NT2/D1 (cell line): ENCODE measurements around the gene LRRC71.
A peak's percentile ranks its signal among the peaks of the same experiment; 100 is the strongest.

ENCODE experiments used
- DNase-seq: peaks from one replicate; pipeline ENCODE4 v3.0.0-alpha.2; 2011; ENCODE audit warnings: low read depth, low spot score
- H3K27me3 ChIP-seq: 2 replicates; pipeline ENCODE4 v1.6.0; 2011; ENCODE audit warnings: mild to moderate bottlenecking; ENCODE audit not compliant: insufficient read length, insufficient read depth
- H3K36me3 ChIP-seq: 2 replicates; pipeline ENCODE4 v1.6.1; 2011; ENCODE audit warnings: mild to moderate bottlenecking, low read length, mixed read lengths; ENCODE audit not compliant: insufficient read depth, insufficient read length
- H3K4me1 ChIP-seq: 2 replicates; pipeline ENCODE4 v1.5.1; 2011; ENCODE audit not compliant: insufficient read depth, insufficient read length
- H3K4me3 ChIP-seq: 2 replicates; pipeline ENCODE4 v1.5.1; 2011; ENCODE audit warnings: low read depth; ENCODE audit not compliant: insufficient read length
- H3K9ac ChIP-seq: 2 replicates; pipeline ENCODE4 v1.6.0; 2011; ENCODE audit warnings: low read depth; ENCODE audit not compliant: insufficient read length
- H3K9me3 ChIP-seq: 2 replicates; pipeline ENCODE4 v1.5.1; 2011; ENCODE audit warnings: mild to moderate bottlenecking, low read length; ENCODE audit not compliant: insufficient read depth
- SUZ12 ChIP-seq: IDR thresholded peaks from 2 replicates; pipeline ENCODE4 v1.6.1; 2011; ENCODE audit not compliant: insufficient read length, insufficient read depth; ENCODE audit errors: extremely low read depth
- YY1 ChIP-seq: IDR thresholded peaks from 2 replicates; pipeline ENCODE4 v1.6.1; 2011; ENCODE audit not compliant: insufficient read length, insufficient read depth
- ZNF274 ChIP-seq: IDR thresholded peaks from 2 replicates; pipeline ENCODE4 v1.6.1; 2011; ENCODE audit warnings: mild to moderate bottlenecking, low read depth, low read length

Gene LRRC71

DNA sequence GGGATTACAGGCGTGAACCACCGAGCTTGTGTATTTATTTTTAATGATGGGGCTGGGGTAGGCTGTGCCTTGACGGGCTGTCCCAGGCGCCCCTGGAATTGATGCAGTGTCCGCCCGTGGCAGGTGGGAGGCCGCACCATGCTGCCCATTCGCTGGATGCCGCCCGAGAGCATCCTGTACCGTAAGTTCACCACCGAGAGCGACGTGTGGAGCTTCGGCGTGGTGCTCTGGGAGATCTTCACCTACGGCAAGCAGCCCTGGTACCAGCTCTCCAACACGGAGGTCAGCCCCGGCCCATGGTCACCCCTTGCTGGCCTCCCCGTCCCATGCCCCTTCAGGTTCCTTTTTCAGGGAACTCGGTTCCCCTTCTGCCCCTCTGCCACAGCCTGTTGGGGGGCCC lies 40.6 kb upstream of the LRRC71 start:
- Histone ChIP-seq H3K9ac (no peak overlapping the region), H3K4me3 (no peak overlapping the region), H3K27me3 (peaks cover 11% of the 10 kb centered on the region), H3K9me3 (no peaks in the 10 kb centered on the region), H3K4me1 (peaks cover 28% of the 10 kb centered on the region), H3K36me3 (no peaks in the 10 kb centered on the region)
- TF ChIP-seq SUZ12 (no peak), YY1 (no peak), ZNF274 (no peak)
- DNase-seq, result no peak

DNA sequence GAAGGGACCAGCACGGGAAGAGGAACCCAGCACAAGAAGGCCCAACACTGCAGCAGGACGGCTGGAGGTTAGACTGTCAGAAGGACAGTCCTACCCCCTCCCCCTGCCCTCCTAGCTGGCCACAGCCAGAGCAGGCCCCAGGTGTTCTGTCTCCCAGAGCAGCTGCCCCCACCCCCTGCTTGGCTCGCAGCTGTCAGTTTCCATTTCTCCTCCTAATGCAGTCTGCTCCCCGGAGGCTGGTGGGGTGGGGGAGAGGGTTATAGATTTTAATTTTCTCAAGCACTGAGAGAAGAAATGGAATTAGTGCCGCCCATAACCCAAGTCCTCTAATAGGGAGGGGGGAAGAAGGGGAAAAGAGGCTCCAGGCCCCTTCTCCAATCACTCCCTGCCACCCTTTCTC lies 40.0 kb upstream of the LRRC71 start:
- no peaks in the 10 kb centered on the region for H3K36me3 ChIP-seq
- H3K9me3 ChIP-seq, result no peaks in the 10 kb centered on the region
- no peak overlapping the region for H3K9ac ChIP-seq
- DNase-seq, result no peak
- no peak for TF ChIP-seq YY1
- no peak for TF ChIP-seq ZNF274
- TF ChIP-seq SUZ12, result no peak
- H3K4me3 ChIP-seq, result no peak overlapping the region
- peaks cover 11% of the 10 kb centered on the region for H3K27me3 ChIP-seq
- peaks cover 33% of the 10 kb centered on the region for H3K4me1 ChIP-seq

GRCh38 chr1:156881101-156881500 lies 39.3 kb upstream of the LRRC71 start:
- Histone ChIP-seq H3K9ac (no peak overlapping the region), H3K27me3 (peaks cover 11% of the 10 kb centered on the region), H3K4me1 (peaks cover 37% of the 10 kb centered on the region), H3K36me3 (no peaks in the 10 kb centered on the region), H3K4me3 (no peak overlapping the region), H3K9me3 (no peaks in the 10 kb centered on the region)
- no peak for DNase-seq
- TF ChIP-seq SUZ12 (no peak), YY1 (no peak), ZNF274 (no peak)

DNA sequence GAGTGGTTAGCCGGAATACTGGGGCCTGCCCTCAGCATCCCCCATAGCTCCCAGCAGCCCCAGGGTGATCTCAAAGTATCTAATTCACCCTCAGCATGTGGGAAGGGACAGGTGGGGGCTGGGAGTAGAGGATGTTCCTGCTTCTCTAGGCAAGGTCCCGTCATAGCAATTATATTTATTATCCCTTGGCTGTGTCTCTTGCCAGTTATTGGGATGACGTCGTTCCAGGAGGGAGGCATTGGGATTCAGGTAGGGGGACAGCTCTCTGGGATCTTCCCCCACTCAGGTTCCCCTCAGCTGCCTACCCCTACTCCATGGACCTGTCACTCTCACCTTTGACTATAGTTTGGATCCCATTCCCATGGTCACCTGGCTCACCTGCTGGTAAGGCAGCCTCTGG lies 38.8 kb upstream of the LRRC71 start:
- DNase-seq, result no peak
- Histone ChIP-seq H3K9ac (no peak overlapping the region), H3K27me3 (peaks cover 11% of the 10 kb centered on the region), H3K9me3 (no peaks in the 10 kb centered on the region), H3K4me1 (peaks cover 42% of the 10 kb centered on the region), H3K36me3 (no peaks in the 10 kb centered on the region), H3K4me3 (no peak overlapping the region)
- no peak for TF ChIP-seq ZNF274
- TF ChIP-seq YY1, result no peak

- H3K27me3 ChIP-seq, result peaks cover 11% of the 10 kb centered on the region
- peak overlapping the region; percentile 11 for H3K9ac ChIP-seq
- H3K9me3 ChIP-seq, result no peaks in the 10 kb centered on the region
- DNase-seq, result no peak
- no peak overlapping the region for H3K4me3 ChIP-seq
- peaks cover 44% of the 10 kb centered on the region for H3K4me1 ChIP-seq
- no peaks in the 10 kb centered on the region for H3K36me3 ChIP-seq
- TF ChIP-seq SUZ12, result no peak
- no peak for TF ChIP-seq ZNF274
- TF ChIP-seq YY1, result no peak
Measured at GRCh38 chr1:156882543-156882942, 37.9 kb upstream of the LRRC71 start.

DNA sequence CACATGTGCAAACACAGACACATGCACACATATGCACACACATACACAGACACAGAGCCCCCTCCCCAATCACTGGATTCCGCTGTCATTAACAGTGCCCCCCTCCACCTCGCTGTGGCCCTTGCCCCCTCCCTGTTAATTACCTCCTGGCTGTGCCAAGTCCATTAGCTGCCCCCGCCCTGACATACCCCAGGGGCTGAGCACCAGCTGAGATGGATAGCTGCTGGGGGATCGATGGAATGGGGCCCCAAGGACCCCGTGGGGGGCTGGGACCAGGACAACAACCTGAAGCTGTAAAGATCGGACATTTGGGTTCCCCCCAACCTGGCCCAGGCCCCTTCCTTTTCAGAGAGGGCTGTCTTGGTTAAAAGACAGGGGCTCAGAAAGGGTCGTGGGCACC lies 36.5 kb upstream of the LRRC71 start:
- Histone ChIP-seq H3K9me3 (no peaks in the 10 kb centered on the region), H3K4me3 (no peak overlapping the region), H3K9ac (no peak overlapping the region), H3K36me3 (no peaks in the 10 kb centered on the region), H3K4me1 (peaks cover 53% of the 10 kb centered on the region), H3K27me3 (peaks cover 5% of the 10 kb centered on the region)
- TF ChIP-seq ZNF274, result no peak
- no peak for TF ChIP-seq SUZ12
- TF ChIP-seq YY1, result no peak
- DNase-seq, result no peak

- H3K4me1 ChIP-seq, result peaks cover 53% of the 10 kb centered on the region
- H3K9me3 ChIP-seq, result no peaks in the 10 kb centered on the region
- TF ChIP-seq SUZ12 (no peak), ZNF274 (no peak), YY1 (no peak)
- H3K4me3 ChIP-seq, result no peak overlapping the region
- no peaks in the 10 kb centered on the region for H3K36me3 ChIP-seq
- no peak for DNase-seq
- peak overlapping the region; percentile 25 for H3K9ac ChIP-seq
- H3K27me3 ChIP-seq, result peaks cover 2% of the 10 kb centered on the region
Measured at GRCh38 chr1:156884560-156885184, 35.8 kb upstream of the LRRC71 start.

GRCh38 chr1:156885314-156885713 lies 35.1 kb upstream of the LRRC71 start:
- DNase-seq, result no peak
- Histone ChIP-seq H3K4me1 (peaks cover 53% of the 10 kb centered on the region), H3K36me3 (no peaks in the 10 kb centered on the region), H3K4me3 (no peak overlapping the region), H3K9ac (peak overlapping the region; percentile 47), H3K27me3 (peaks cover 2% of the 10 kb centered on the region), H3K9me3 (no peaks in the 10 kb centered on the region)
- TF ChIP-seq ZNF274 (no peak), SUZ12 (no peak), YY1 (no peak)
